Vagina (tissue), 2 donors: Measurements from ENCODE around the gene COX7A2L. TPM values are rescaled to one million over a fixed set of nuclear protein-coding genes. Genes with fewer than 3 reads are reported as not detected.
"Not testable (repeated sequence)": the region's sequence is repeated elsewhere in the genome, so short reads cannot be mapped to it uniquely, and the experiment has no call there.

Experiments
- DNase-seq, 2 donors: peaks; one replicate each; pipeline ENCODE4 v3.0.0-alpha.2; 2017; ENCODE audit errors: extremely low spot score in 2 of 2
- H3K27ac ChIP-seq: fragments of 200-600 bp; sonication (generic); one replicate; pipeline ENCODE4 v1.5.1; 2019
- H3K27me3 ChIP-seq: fragments of 200-600 bp; sonication (generic); one replicate; pipeline ENCODE4 v1.5.1; 2019
- H3K36me3 ChIP-seq, 2 donors: fragments of 200-600 bp; sonication (generic); one replicate each; pipeline ENCODE4 v1.5.1; 2017 to 2019
- H3K4me1 ChIP-seq: fragments of 200-600 bp; sonication (generic); one replicate; pipeline ENCODE4 v1.5.1; 2019
- H3K4me3 ChIP-seq, 2 donors: fragments of 200-600 bp; sonication (generic); 1 replicate in 1 of 2; 2 replicates in 1 of 2; pipeline ENCODE4 v1.5.1; 2016 to 2019
- H3K9me3 ChIP-seq: fragments of 200-600 bp; sonication (generic); one replicate; pipeline ENCODE4 v1.5.1; 2019
- POLR2A ChIP-seq, 2 donors: fragments of 450-650 bp; IDR thresholded peaks; one replicate each; pipeline ENCODE4 v1.6.1; 2017; ENCODE audit warnings: antibody characterized with exemption in 2 of 2, mild to moderate bottlenecking in 2 of 2, moderate library complexity in 2 of 2
- POLR2AphosphoS5 ChIP-seq, 2 donors: sonication (generic); formaldehyde crosslinking; IDR thresholded peaks; one replicate each; pipeline ENCODE4 v1.9.0; 2017; ENCODE audit warnings: antibody characterized with exemption in 2 of 2, mild to moderate bottlenecking in 2 of 2, low read depth in 1 of 2; ENCODE audit not compliant: insufficient read depth in 1 of 2
- intact Hi-C: fragments of 100-400 bp; cut with DNase I; formaldehyde crosslinking; loops from one replicate; pipeline ENCODE4 v1.15.1; 2023
- total RNA-seq: library from RNA; depleted of rRNA; stranded (reverse); fragments of >200 nt; gene quantifications from one replicate; pipeline ENCODE4 v1.2.3, GENCODE V29; 2016
- TF ChIP-seq, protein P1 (sequence below), 3 experiments: fragments of 450-650 bp in 2 of 3; fragments of 200-600 bp in 1 of 3; sonication (generic) in 1 of 3; IDR thresholded peaks; one replicate each; pipeline ENCODE4 v1.5.1; 2017 to 2019; ENCODE audit warnings: antibody characterized with exemption in 3 of 3, mild to moderate bottlenecking in 2 of 3, moderate library complexity in 2 of 3

COX7A2L gene
- total RNA-seq, 1 donor from 2014 or later: 83.2 TPM

DNA sequence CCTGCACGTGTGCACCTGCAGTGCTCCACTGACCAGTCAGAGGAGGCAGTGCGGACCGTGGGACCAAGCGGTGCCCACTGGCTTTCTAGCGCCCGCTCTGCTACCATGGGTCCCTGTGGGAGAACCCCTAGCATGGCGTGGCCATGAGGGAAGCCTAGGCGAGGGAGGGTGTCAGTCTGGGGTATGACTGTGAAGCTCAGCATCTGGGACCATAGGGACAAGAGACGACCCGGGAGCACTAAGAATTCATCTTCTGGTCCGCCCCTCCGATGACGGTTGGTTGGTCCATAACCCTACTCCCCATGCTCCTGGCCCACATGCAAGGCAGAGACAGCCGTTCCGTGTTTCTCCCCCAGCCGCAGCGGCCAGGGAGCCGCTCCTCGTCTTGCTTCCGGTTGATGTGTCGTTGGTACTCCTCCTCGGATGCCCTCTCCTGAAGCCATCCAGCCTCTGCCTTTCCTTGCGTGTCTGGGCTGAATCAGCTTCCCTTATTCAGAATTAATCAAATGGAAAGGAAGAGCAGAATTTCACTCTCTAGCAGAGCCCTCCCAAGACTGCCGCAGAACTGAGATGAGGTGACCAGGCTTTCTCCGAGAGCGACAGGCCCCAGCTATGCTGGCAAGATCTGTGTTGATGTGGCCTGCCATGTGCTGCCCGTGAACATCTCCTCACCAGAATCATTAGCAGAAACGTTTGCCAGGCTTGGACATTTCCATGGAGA is 23.0 kb downstream of the COX7A2L start:
- TF ChIP-seq POLR2AphosphoS5 (IDR thresholded peaks at IDR 0.05; ENCODE audit: insufficient read depth in 1 of 2, low read depth in 1 of 2) (no peak), POLR2A (IDR thresholded peaks at IDR 0.05) (no peak)
- TF ChIP-seq, protein P1, sequence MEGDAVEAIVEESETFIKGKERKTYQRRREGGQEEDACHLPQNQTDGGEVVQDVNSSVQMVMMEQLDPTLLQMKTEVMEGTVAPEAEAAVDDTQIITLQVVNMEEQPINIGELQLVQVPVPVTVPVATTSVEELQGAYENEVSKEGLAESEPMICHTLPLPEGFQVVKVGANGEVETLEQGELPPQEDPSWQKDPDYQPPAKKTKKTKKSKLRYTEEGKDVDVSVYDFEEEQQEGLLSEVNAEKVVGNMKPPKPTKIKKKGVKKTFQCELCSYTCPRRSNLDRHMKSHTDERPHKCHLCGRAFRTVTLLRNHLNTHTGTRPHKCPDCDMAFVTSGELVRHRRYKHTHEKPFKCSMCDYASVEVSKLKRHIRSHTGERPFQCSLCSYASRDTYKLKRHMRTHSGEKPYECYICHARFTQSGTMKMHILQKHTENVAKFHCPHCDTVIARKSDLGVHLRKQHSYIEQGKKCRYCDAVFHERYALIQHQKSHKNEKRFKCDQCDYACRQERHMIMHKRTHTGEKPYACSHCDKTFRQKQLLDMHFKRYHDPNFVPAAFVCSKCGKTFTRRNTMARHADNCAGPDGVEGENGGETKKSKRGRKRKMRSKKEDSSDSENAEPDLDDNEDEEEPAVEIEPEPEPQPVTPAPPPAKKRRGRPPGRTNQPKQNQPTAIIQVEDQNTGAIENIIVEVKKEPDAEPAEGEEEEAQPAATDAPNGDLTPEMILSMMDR (IDR thresholded peaks at IDR 0.05): no peak
- Histone ChIP-seq H3K9me3 (no peaks in the 10 kb centered on the region), H3K27me3 (no peaks in the 10 kb centered on the region), H3K36me3 (peaks cover 0 to 7% of the 10 kb centered on the region in 2 donors), H3K27ac (no peak overlapping the region), H3K4me1 (peaks cover 20% of the 10 kb centered on the region), H3K4me3 (no peak overlapping the region)
- no peak for DNase-seq
- intact Hi-C loops: loop anchor here (10.0 kb wide), 1 partner anchor 243 kb away; no protein-coding TSS in a partner anchor

DNA sequence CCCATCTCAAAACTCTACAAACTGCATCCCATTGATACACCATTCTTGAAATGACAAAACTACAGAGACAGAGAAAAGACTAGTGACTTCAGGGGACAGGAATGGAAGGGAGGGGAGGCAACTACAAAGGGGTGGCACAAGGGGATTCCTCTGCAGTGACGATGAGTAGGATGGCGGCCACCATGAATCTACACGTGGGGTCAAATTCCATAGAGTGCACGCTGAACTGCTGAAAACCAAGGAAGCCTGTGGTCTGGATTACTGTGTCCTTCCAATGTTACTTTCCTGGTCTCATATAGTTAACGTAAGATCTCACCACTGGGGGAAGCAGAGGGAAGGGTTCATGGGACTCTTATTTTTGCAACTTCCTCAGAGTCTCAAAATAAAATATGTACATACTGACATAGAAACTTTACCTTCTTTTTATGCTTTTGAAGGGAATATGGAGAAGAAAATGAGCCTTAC is 23.6 kb downstream of the COX7A2L start:
- no peak overlapping the region for H3K27ac ChIP-seq
- H3K36me3 ChIP-seq: peaks cover 0 to 9% of the 10 kb centered on the region in 2 donors
- TF ChIP-seq POLR2AphosphoS5 (IDR thresholded peaks at IDR 0.05; ENCODE audit: insufficient read depth in 1 of 2, low read depth in 1 of 2) (no peak), POLR2A (IDR thresholded peaks at IDR 0.05) (no peak)
- TF ChIP-seq, protein P1 (IDR thresholded peaks at IDR 0.05): no peak
- no peaks in the 10 kb centered on the region for H3K9me3 ChIP-seq
- no peaks in the 10 kb centered on the region for H3K27me3 ChIP-seq
- no peak for DNase-seq
- H3K4me1 ChIP-seq: peaks cover 14% of the 10 kb centered on the region
- intact Hi-C loops: loop anchor here (10.0 kb wide), 1 partner anchor 243 kb away; no protein-coding TSS in a partner anchor
- H3K4me3 ChIP-seq: no peak overlapping the region

DNA sequence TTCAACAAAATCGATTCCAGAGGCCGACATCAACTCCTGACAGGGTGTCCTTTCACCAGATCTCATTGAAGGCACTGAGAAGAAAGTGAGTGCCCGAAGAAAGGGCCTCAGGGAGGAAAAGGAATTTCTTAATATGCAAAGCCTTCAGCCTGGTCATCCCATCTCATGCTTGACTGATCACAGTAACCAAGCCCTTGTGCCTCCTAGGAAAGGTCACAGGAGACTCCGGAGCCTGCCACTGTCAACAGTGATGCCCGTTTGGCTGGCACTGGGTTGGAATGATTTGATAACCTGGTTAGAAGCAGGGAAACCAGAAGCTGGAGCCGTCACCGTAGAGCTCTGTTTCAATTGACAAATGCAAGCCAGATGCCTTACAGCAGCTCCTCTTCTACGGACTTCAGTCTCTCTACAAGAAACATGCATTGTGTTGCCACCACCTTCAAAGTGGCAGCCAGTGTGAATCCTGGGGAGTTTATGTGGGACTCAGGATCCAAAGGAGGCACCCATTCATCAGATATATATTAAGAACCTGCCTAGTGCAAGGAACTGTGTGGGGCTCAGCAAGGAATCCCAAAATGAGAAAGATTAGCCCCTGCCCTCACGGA is 24.6 kb downstream of the COX7A2L start:
- Histone ChIP-seq H3K36me3 (peaks cover 0 to 18% of the 10 kb centered on the region in 2 donors), H3K27me3 (no peaks in the 10 kb centered on the region), H3K4me3 (no peak overlapping the region), H3K27ac (no peak overlapping the region), H3K4me1 (peaks cover 5% of the 10 kb centered on the region), H3K9me3 (no peaks in the 10 kb centered on the region)
- intact Hi-C loops: loop anchor here (10.0 kb wide), 1 partner anchor 242 kb away; no protein-coding TSS in a partner anchor
- no peak for TF ChIP-seq POLR2A (IDR thresholded peaks at IDR 0.05)
- TF ChIP-seq POLR2AphosphoS5 (IDR thresholded peaks at IDR 0.05; ENCODE audit: insufficient read depth in 1 of 2, low read depth in 1 of 2): no peak
- TF ChIP-seq, protein P1 (IDR thresholded peaks at IDR 0.05): no peak
- no peak for DNase-seq

DNA sequence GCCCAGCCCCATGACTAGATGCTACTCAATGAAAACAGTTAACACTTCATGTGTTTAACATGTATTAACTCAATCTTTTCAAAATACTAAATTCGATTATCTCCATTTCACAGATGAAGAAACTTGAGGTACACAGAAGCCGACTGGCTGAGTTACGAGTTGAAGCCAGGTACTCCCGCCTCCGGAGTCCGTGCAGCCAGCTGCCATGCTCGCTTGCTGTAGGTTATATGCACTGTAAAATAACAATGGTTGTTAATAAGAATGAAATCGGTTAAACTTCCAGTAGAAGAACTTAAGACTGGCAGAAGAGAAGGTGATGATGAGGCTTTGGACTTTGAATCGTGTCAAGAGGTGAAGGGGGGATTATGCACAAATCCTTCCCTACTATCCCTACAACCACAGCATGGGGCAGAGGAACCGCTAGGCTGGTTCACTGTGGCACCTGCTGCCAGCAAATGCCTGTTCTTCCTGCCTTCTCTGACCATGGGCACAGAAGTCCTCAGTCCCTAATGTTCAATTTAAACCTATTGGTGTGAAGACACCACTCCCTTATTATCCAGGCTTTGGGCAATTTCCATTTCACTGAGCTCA is 25.4 kb downstream of the COX7A2L start:
- TF ChIP-seq, protein P1 (IDR thresholded peaks at IDR 0.05): no peak
- no peak for TF ChIP-seq POLR2A (IDR thresholded peaks at IDR 0.05)
- no peak for TF ChIP-seq POLR2AphosphoS5 (IDR thresholded peaks at IDR 0.05; ENCODE audit: insufficient read depth in 1 of 2, low read depth in 1 of 2)
- intact Hi-C loops: loop anchor here (10.0 kb wide), 1 partner anchor 241 kb away; no protein-coding TSS in a partner anchor
- H3K36me3 ChIP-seq: peaks cover 0 to 22% of the 10 kb centered on the region in 2 donors

DNA sequence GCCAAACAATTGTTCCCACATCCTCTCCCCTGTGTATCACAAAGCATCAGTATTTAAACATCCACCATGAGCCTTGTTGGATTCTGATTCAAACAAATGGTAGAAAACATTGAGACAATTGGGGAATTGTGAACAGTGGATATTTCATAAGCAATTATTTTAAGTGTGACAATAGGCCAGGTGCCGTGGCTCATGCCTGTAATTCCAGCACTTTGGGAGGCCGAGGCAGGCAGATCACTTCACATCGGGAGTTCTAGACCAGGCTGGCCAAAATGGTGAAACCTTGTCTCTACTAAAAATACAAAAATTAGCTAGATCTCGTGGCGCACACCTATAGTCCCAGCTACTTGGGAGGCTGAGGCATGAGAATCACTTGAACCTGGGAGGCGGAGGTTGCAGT is 26.2 kb downstream of the COX7A2L start:
- not testable (repeated sequence) for H3K9me3 ChIP-seq, H3K27ac ChIP-seq, H3K4me3 ChIP-seq, DNase-seq, H3K27me3 ChIP-seq, H3K4me1 ChIP-seq
- H3K36me3 ChIP-seq: peaks cover 0 to 22% of the 10 kb centered on the region in 2 donors
- intact Hi-C loops: loop anchor here (10.0 kb wide), 1 partner anchor 240 kb away; no protein-coding TSS in a partner anchor

More for the DNA sequence above, 25.4 kb downstream of the COX7A2L start:
- no peak for DNase-seq
- Histone ChIP-seq H3K4me1 (no peaks in the 10 kb centered on the region), H3K9me3 (no peaks in the 10 kb centered on the region), H3K27ac (no peak overlapping the region), H3K4me3 (no peak overlapping the region), H3K27me3 (no peaks in the 10 kb centered on the region)
